NCI-H1092 treated with DMSO at 0.1 percent for 48 hours (cell line): ENCODE results near the gene INHBC.
A peak's percentile ranks its signal among the peaks of the same experiment; 100 is the strongest.

Experiments
- DNase-seq: peaks from one replicate; lab custom pipeline; 2025; lab: John Stamatoyannopoulos, UW

The INHBC gene

DNA sequence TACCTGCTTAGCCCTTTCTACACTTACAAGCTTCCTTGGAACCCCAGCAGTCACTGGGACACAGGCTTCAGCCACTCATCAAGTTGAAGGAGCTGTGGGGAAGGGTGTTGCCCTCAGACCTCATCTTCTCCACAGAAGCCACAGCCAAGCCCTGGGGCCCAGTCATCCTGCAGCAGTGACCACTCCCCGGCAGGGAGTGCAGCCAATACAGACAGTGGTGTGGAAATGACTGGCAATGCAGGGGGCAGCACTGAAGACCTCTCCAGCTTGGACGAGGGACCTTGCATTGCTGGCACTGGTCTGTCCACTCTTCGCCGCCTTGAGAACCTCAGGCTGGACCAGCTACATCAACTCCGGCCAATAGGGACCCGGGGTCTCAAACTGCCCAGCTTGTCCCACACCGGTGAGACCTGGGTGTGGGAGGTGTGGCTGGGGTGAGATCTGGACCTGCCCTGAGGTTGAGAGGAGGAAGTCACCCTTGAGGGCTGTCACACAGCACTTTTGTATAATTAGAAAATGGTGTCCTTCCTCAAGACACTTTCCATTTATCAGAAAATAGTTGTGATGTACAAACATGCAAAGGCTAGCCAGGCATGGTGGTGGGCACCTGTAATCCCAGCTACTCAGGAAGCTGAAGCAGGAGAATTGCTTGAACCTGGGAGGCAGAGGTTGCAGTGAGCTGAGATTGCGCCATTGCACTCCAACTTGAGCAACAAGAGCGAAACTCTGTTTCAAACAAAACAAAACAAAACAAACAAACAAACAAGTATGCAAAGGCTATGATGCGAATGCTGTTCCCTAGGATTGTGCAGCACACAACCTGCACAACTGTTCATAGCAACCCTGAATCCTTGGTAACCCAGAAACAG, 34.9 kb downstream of the INHBC start:
- DNase-seq: no peak

DNA sequence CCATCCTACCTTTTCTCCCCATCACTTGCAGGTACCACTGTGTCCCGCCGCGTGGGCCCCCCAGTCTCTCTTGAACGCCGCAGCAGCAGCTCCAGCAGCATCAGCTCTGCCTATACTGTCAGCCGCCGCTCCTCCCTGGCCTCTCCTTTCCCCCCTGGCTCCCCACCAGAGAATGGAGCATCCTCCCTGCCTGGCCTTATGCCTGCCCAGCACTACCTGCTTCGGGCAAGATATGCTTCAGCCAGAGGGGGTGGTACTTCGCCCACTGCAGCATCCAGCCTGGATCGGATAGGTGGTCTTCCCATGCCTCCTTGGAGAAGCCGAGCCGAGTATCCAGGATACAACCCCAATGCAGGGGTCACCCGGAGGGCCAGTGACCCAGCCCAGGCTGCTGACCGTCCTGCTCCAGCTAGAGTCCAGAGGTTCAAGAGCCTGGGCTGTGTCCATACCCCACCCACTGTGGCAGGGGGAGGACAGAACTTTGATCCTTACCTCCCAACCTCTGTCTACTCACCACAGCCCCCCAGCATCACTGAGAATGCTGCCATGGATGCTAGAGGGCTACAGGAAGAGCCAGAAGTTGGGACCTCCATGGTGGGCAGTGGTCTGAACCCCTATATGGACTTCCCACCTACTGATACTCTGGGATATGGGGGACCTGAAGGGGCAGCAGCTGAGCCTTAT, 35.8 kb downstream of the INHBC start:
- no peak for DNase-seq

DNA sequence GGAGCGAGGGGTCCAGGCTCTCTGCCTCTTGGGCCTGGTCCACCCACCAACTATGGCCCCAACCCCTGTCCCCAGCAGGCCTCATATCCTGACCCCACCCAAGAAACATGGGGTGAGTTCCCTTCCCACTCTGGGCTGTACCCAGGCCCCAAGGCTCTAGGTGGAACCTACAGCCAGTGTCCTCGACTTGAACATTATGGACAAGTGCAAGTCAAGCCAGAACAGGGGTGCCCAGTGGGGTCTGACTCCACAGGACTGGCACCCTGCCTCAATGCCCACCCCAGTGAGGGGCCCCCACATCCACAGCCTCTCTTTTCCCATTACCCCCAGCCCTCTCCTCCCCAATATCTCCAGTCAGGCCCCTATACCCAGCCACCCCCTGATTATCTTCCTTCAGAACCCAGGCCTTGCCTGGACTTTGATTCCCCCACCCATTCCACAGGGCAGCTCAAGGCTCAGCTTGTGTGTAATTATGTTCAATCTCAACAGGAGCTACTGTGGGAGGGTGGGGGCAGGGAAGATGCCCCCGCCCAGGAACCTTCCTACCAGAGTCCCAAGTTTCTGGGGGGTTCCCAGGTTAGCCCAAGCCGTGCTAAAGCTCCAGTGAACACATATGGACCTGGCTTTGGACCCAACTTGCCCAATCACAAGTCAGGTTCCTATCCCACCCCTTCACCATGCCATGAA, 36.5 kb downstream of the INHBC start:
- DNase-seq: no peak

DNA sequence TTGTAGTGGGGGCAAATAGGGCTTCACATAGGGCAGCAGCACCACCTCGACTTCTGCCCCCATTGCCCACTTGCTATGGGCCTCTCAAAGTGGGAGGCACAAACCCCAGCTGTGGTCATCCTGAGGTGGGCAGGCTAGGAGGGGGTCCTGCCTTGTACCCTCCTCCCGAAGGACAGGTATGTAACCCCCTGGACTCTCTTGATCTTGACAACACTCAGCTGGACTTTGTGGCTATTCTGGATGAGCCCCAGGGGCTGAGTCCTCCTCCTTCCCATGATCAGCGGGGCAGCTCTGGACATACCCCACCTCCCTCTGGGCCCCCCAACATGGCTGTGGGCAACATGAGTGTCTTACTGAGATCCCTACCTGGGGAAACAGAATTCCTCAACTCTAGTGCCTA, 37.1 kb downstream of the INHBC start:
- no peak for DNase-seq

DNA sequence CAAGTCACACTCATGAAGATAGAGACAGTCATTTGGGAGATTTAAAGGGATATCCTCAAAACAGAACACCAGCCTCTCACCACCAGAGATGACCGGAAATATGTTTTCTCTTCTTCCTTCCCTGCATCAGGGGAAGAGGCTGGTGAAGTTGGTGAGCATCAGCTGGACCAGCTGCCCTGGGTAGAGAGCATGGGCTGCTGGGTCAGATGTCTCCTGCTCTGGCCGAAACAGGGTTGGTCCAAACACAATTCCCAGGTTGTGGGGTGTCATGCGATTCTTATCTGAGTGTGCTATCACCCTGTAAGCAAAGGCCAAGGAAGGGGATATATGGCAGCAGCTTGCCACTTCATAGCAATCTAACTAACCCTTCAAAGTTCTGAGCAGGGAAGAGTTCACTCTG, 37.8 kb downstream of the INHBC start:
- DNase-seq: no peak

DNA sequence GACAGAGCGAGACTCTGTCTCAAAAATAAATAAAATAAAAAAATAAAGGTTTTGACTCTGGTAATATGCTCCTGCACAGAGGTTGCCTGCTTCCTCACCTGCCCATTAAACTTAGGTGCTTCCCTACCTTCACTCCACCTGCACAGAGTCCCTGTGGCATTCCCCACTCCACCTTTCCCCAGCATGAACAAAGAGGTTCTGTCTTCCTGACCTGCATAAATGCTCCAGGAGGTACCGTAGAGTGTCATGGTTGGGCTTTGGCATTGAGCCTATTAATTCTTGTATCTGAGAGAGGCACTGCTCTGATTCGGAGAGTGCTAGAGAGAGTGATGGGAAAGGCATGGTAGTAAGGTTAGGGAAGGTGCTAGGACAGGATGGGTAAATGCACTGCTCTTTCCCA, 38.8 kb downstream of the INHBC start:
- DNase-seq: no peak

DNA sequence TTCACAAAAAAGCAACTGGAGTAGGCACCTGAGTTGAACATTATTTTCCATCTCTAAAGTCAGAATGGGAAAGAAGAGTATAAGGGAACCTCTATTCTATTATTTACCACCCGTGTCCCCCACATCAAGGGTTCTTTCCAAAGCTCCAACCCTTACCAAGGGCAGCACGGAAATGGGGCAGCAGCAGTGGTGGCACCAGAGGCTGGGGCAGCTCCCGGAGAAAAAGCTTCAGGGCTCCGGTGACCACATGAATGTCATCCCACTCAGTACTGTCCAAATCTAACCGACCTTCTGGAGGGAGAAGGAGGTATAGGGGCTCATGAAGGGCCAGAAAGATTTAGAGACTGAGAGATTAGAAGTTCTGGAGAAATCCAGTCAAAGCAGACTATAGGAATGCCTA, 39.3 kb downstream of the INHBC start:
- no peak for DNase-seq

DNA sequence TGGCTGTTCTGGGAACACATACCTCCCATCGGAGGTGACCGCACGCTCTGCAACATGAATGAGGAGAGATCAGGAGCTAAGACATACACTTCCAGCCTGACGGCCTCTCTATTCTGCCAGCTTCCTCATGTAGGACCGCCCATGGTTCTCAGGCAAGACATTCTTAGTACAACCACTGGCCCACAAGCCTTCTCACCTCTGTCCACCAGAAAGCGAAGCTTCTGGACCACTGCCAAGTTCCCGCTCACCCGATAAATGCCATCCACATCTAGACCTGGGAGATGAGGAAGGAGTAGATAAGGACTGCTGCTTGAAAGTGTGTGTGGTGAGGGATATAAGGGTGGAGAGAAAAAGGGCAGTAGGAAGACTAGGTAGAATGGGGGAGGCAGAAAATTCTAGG, 39.8 kb downstream of the INHBC start:
- DNase-seq: no peak

DNA sequence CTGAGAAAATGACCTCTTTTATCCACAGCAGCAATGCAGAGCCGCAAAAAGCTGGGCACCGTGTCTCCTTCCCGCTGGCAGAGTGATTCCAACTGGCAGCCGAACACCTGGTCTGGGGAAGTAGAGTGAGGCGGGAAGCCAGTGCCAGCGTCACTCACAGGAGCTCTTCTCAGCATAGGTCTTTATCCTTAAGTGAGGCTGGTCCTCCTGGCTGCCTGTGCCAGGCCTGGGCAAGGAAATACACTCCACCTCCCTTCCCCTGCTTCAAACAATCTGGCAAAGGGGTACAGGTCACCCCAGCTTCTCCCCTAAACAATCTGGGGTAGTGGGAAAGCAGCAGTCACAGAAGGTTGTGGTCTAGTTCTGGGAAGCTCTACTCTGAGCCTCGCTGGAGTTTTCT, 40.3 kb downstream of the INHBC start:
- peak; percentile 8 for DNase-seq

DNA sequence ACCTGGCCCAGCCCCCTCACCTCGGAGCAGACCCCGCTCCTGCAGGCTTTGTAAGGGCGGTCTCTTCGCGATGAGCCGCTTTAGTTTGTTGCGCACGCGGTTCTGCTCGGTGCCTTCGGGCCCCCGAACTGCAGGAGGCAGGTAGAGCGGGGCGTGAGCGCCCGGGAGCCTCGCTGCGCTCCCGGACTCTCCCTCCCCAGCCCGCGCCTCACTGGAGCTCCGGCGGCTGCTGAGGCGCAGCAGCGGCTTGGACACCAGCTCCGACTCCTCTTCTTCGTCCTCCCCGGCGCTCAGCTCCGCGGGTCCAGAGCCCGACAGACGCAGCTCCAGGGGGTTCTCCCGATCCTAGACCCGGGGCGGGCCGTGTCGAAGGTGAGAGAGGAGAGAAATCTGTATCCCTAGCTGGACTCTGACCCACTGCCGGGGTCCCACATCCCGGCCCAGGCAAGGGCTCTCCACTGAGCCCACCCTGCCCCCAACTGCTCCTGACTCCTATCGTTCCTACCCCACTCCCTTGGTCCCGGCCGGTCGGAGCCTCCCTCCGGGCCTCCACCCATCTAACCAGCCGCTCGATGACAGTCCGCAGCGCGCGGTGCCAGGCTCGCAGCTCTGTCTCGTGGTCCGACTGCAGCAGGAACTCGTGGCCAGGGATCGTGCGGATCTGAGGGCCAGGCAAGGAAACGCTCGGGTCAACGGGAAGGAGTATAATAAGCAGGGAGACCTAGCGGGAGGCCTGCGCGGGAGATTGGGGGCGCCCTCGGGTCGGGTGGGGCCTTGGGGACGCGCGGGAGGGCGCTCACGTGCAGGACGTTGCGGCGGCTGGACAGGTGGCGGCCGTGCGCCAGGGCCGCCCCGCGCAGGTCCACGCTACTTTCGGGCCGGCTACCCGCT, 40.9 kb downstream of the INHBC start:
- no peak for DNase-seq

DNA sequence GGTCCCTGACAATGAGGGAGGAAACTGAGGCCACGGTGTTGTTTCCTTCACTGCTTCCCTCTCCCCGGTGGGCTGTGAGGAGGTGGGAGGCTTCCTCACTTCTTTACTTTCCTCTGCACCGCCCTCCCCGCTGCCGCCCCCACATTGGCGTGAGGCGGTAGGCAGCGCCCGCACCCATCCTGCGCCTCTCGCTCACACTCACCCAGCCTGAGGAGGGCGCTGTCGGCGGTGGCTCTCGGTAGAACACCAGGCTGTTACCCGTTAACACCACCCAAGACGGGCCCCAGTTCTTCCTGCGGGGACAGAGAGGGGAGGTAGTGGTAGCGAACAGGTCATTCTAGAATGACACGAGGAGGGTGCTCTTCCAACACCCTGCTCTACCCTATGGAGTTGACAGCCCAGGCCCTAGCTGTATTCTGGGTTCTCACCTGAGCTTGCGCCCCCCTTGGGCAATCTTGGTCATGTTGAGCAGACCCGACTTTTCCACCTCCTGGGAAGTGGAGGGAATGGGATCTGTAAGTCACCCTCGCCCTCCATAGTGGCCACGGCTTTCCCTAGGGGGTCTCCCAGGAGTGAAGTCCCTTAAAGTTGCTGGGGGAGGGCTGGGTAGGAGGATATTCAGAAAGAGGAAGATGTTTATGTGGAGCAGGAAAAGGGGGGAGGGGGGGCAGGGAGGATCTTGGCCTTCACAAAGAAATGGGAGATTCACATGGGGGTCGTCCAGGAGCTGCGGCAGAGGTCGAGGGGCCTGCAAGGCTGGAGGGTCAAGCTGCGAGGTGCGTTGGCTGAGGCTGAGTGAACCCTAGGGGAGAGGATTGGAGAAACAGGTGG, 41.8 kb downstream of the INHBC start:
- no peak for DNase-seq

DNA sequence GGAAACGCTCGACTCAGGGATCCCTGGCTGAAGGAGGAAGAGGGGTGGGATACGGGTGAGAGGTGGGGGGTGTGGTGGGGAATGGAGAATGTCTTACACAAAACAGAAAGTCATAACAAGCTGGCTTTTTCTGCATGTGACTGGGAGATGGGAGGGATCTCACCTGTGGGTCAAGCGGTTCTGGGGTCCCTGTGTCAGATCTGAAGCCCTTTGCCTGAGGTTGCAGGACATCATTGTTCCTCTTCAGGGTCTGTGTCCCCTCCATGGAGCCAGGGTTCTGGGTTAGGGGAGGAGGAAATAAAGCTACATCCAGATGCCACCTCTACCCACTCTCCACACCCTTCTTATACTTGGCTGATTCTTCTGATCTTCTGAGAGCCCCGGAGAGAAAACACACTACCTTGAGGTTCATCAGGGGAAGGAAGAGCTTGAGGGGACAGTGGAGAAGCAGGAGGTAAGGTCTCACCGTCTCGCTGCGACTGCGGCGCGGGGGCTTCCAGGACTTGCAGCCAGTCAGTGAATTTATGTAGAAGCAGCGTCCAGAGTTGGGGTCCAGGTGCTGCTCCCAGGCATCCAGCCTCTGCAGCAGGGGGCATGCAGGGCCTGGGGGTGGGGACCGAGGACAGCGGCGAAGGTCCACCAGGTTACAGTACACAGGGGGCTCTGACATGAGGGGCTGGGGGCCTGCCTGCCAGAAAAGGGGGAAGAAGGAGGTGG, 42.6 kb downstream of the INHBC start:
- no peak for DNase-seq

DNA sequence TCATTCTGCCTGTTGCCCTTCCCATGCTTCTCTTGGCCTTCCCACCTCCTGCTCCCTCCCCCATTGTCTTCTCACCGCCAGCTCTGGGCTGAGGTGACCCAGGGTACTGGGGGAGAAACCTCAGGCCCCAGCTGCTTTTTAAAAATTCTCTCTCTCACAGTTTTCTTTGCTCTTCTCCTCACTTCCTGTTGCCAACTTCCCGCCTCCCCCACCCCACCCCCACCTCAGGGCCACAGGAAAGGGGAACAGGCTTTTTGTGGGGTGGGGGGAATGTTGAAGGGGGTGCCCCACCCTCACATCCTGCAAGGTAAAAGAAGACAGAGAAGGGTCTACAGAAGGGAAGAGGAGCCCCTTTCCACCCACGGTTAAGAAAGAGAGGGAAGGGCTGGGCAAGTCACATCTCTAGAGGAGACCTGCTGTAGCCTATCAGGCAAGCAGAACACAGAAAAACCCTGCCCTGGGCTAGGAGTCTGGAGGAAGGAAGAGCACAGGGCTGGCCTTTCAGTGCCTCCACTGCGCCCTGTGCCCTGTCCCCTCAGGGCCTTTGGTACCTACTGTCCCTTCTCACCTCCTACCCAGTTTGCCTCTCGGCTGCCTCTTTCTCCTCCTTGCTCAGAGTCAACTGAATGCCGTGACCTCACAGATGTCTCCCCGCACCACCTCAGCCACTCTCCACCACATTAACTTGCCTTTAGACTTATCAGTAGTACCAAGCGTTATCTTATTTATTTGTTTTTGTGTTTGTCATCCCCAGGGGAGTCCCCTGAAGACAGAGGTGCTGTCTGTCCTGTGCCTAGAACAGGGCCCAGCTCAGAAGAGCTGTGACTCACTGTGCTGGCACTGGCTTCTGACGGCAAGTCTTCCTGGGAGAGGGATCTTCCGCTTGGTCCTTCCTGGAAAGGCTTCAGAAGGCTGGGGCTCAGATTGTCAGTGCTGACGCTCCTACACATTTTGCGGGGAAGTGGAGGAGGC, 43.4 kb downstream of the INHBC start:
- no peak for DNase-seq

DNA sequence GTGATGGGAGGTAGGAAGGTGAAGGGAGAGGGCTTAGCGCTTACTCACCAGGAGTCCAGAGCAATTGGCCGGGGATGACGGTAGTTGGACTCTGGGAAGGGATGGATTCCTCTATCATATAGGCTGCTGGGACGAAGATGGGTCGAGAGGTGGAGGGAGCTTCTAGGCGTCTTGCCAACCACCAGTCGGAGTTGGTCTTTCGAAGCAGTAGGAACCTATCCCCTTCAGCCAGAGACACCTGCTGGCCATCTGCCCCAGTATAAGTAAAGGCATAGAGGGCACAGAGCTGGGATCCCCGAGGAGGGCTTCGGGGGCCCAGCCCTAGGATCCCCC, 44.4 kb downstream of the INHBC start:
- DNase-seq: no peak

DNA sequence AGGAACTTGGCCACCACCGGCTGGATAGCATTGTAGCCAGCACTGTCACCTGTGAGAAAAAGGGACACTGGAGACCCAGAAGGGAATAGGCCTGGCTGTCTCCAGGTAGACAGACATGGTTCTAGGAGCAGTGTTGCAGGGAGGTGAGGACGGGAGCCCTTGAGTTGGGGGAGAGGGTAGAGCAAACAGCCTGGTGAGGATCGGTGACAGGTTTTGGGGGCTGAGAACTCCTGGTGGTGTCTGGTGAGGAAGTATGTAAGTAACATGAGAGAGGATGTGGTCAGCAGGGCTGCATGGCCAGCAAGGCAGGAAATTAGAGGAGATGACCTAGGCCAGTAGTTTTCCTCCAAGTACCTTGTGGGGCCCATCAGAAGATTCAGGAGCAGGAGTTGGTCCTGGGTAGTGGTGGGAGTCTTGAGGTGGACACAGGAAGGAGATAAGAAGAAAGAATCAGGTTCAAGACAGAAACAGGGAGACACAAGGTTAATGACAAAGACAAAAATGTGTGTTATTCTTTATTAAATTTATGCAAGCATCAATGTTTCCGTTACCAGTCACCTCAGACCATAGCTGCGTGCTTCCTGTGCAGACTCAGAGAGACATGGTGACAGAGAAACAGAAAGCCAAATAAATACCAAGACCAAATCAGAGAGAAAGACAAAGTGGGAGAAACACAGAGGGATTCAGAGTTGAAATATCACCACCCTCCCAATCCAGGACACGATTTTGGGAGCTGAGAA, 45.0 kb downstream of the INHBC start, which contains the start of gene ARHGAP9:
TSS of gene ARHGAP9 (minus strand) at position 491 of the 740 bp plus-strand sequence. CDS start at position 31, 460 bp downstream.
- no peak for DNase-seq

DNA sequence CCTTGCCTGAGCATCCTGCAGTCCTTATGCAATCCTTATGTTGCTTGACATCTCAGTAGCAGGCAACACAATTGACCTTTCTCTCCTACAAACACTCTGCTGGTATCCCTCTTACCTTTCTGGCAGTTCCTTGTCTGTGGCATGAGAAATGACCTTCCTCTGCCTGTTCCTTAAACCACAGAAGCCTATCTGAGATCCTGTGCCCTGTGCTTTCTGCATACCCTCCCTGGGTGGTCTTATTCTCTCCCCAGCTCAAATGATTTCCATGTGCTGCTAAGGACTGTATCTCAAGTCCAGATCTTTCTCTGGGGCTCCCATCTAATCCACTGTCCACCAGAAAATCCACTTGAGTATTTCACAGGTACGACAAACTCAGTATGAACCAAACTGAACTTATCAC, 47.1 kb downstream of the INHBC start:
- no peak for DNase-seq

DNA sequence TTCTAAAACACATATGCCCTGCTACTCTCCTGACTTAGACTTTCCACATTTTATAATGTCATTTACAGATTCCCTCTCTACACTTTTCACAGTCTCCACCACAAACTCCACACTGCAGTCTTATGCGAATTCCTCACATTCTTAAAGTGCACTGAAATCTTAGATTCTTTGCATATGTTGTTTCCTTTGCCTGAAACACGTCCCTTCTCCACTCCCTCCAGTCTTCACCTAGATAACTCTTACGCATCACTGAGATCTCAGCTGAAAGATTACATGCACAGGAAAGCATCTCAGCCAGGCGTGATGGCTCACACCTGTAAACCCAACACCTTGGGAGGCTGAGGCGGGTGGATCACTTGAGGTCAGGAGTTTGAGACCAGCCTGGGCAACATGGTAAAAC, 48.9 kb downstream of the INHBC start:
- no peak for DNase-seq

DNA sequence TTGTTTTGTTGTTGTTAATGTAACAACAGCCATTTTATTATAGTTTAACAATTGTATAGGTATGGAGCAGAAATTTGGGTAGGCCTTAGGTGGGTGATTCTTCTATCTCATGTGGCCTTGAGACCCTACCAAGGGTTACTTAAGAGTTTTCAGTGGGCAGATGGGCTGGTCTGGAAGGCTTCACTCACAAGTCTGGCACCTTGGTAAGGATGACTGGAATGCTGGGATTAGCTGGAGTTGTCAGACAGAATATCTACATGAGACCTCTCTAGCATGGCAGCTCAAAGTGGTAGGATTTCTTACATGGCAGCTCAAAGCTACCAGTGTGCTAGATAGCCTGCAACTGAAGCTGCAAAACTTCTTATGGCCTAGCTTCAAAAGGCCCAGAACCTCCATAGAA, 51.1 kb downstream of the INHBC start:
- no peak for DNase-seq
